T-helper 1 cell treated with Interleukin-12 subunit alpha and Interleukin-12 subunit beta and Interleukin-4 antibody, amounts not matched to agents 30 μg/mL and 1 μg/mL, for 36 hours (primary cell): ENCODE data around the gene SORL1-AS1.
A peak's percentile ranks its signal among the peaks of the same experiment; 100 is the strongest.

Experiments used
- H3K27ac Mint-ChIP-seq: one replicate; pipeline ENCODE4 v1.8.0; 2021; ENCODE audit warnings: mild to moderate bottlenecking, mixed read lengths
- H3K27me3 Mint-ChIP-seq: one replicate; pipeline ENCODE4 v1.8.0; 2021; ENCODE audit warnings: low read depth, mixed read lengths
- H3K36me3 Mint-ChIP-seq: one replicate; pipeline ENCODE4 v1.8.0; 2021; ENCODE audit warnings: low read depth, mixed read lengths
- H3K4me1 Mint-ChIP-seq: one replicate; pipeline ENCODE4 v1.8.0; 2021; ENCODE audit warnings: low read depth, mixed read lengths
- H3K4me3 Mint-ChIP-seq: one replicate; pipeline ENCODE4 v1.8.0; 2021; ENCODE audit warnings: mild to moderate bottlenecking, moderate library complexity, mixed read lengths
- H3K9me3 Mint-ChIP-seq: one replicate; pipeline ENCODE4 v1.8.0; 2021; ENCODE audit warnings: mixed read lengths

Gene SORL1-AS1

GRCh38 chr11:121452609-121453150 is at the start of gene SORL1-AS1:
TSS of gene SORL1-AS1 (minus strand) at chr11:121452967.
- H3K4me3 Mint-ChIP-seq = peak within 1 kb of the TSS; percentile 91
- peak within 1 kb of the TSS; percentile 94 for H3K27ac Mint-ChIP-seq
- no peaks in the 10 kb centered on the region for H3K9me3 Mint-ChIP-seq
- no peaks in the 10 kb centered on the region for H3K27me3 Mint-ChIP-seq
- H3K36me3 Mint-ChIP-seq = peaks cover 48% of the 10 kb centered on the region
- H3K4me1 Mint-ChIP-seq = peaks cover 78% of the 10 kb centered on the region

GRCh38 chr11:121500717-121501116 is 48.0 kb upstream of the SORL1-AS1 start:
- Mint-ChIP-seq H3K27me3 (no peaks in the 10 kb centered on the region), H3K4me1 (peaks cover 11% of the 10 kb centered on the region), H3K4me3 (no peak overlapping the region), H3K9me3 (peaks cover 17% of the 10 kb centered on the region), H3K27ac (no peak overlapping the region), H3K36me3 (peaks cover 72% of the 10 kb centered on the region)

- peaks cover 72% of the 10 kb centered on the region for H3K36me3 Mint-ChIP-seq
- peaks cover 16% of the 10 kb centered on the region for H3K4me1 Mint-ChIP-seq
- H3K9me3 Mint-ChIP-seq = peaks cover 12% of the 10 kb centered on the region
- H3K27ac Mint-ChIP-seq = no peak overlapping the region
- no peaks in the 10 kb centered on the region for H3K27me3 Mint-ChIP-seq
- H3K4me3 Mint-ChIP-seq = no peak overlapping the region
Measured at GRCh38 chr11:121500275-121500674, 47.5 kb upstream of the SORL1-AS1 start.

GRCh38 chr11:121499405-121499804 is 46.6 kb upstream of the SORL1-AS1 start:
- peaks cover 66% of the 10 kb centered on the region for H3K36me3 Mint-ChIP-seq
- H3K27ac Mint-ChIP-seq = peak overlapping the region; percentile 52
- H3K4me3 Mint-ChIP-seq = no peak overlapping the region
- no peaks in the 10 kb centered on the region for H3K27me3 Mint-ChIP-seq
- peaks cover 22% of the 10 kb centered on the region for H3K4me1 Mint-ChIP-seq
- H3K9me3 Mint-ChIP-seq = peaks cover 4% of the 10 kb centered on the region

- H3K27ac Mint-ChIP-seq = no peak overlapping the region
- peaks cover 66% of the 10 kb centered on the region for H3K36me3 Mint-ChIP-seq
Measured at GRCh38 chr11:121497176-121497998, 44.6 kb upstream of the SORL1-AS1 start.

GRCh38 chr11:121494355-121495099 is 41.8 kb upstream of the SORL1-AS1 start:
- Mint-ChIP-seq H3K9me3 (no peaks in the 10 kb centered on the region), H3K27ac (no peak overlapping the region), H3K27me3 (no peaks in the 10 kb centered on the region), H3K36me3 (peaks cover 68% of the 10 kb centered on the region), H3K4me3 (peak overlapping the region; percentile 11), H3K4me1 (peaks cover 32% of the 10 kb centered on the region)

More at GRCh38 chr11:121497176-121497998, 44.6 kb upstream of the SORL1-AS1 start:
- H3K4me1 Mint-ChIP-seq = peaks cover 29% of the 10 kb centered on the region
- peaks cover 4% of the 10 kb centered on the region for H3K9me3 Mint-ChIP-seq
- no peaks in the 10 kb centered on the region for H3K27me3 Mint-ChIP-seq
- no peak overlapping the region for H3K4me3 Mint-ChIP-seq

GRCh38 chr11:121489823-121490222 is 37.1 kb upstream of the SORL1-AS1 start:
- Mint-ChIP-seq H3K4me1 (peaks cover 23% of the 10 kb centered on the region), H3K27me3 (no peaks in the 10 kb centered on the region), H3K36me3 (peaks cover 58% of the 10 kb centered on the region), H3K27ac (peak overlapping the region; percentile 26), H3K4me3 (no peak overlapping the region), H3K9me3 (no peaks in the 10 kb centered on the region)

GRCh38 chr11:121488641-121489040 is 35.9 kb upstream of the SORL1-AS1 start:
- H3K9me3 Mint-ChIP-seq = no peaks in the 10 kb centered on the region
- H3K27ac Mint-ChIP-seq = peak overlapping the region; percentile 19
- peaks cover 64% of the 10 kb centered on the region for H3K36me3 Mint-ChIP-seq
- H3K27me3 Mint-ChIP-seq = no peaks in the 10 kb centered on the region
- H3K4me3 Mint-ChIP-seq = no peak overlapping the region
- H3K4me1 Mint-ChIP-seq = peaks cover 24% of the 10 kb centered on the region

- Mint-ChIP-seq H3K4me3 (no peak overlapping the region), H3K9me3 (no peaks in the 10 kb centered on the region), H3K36me3 (peaks cover 64% of the 10 kb centered on the region), H3K27me3 (no peaks in the 10 kb centered on the region), H3K27ac (no peak overlapping the region), H3K4me1 (peaks cover 26% of the 10 kb centered on the region)
Measured at GRCh38 chr11:121488170-121488569, 35.4 kb upstream of the SORL1-AS1 start.

GRCh38 chr11:121487191-121487590 is 34.4 kb upstream of the SORL1-AS1 start:
- Mint-ChIP-seq H3K36me3 (peaks cover 60% of the 10 kb centered on the region), H3K27ac (no peak overlapping the region), H3K4me3 (no peak overlapping the region), H3K27me3 (no peaks in the 10 kb centered on the region), H3K9me3 (no peaks in the 10 kb centered on the region), H3K4me1 (peaks cover 34% of the 10 kb centered on the region)

- H3K36me3 Mint-ChIP-seq = peaks cover 53% of the 10 kb centered on the region
- no peak overlapping the region for H3K4me3 Mint-ChIP-seq
- no peaks in the 10 kb centered on the region for H3K27me3 Mint-ChIP-seq
- no peaks in the 10 kb centered on the region for H3K9me3 Mint-ChIP-seq
- H3K4me1 Mint-ChIP-seq = peaks cover 38% of the 10 kb centered on the region
- no peak overlapping the region for H3K27ac Mint-ChIP-seq
Measured at GRCh38 chr11:121486054-121486453, 33.3 kb upstream of the SORL1-AS1 start.

GRCh38 chr11:121485216-121485615 is 32.4 kb upstream of the SORL1-AS1 start:
- no peak overlapping the region for H3K4me3 Mint-ChIP-seq
- H3K27me3 Mint-ChIP-seq = no peaks in the 10 kb centered on the region
- H3K9me3 Mint-ChIP-seq = no peaks in the 10 kb centered on the region
- H3K36me3 Mint-ChIP-seq = peaks cover 48% of the 10 kb centered on the region
- H3K4me1 Mint-ChIP-seq = peaks cover 38% of the 10 kb centered on the region
- peak overlapping the region; percentile 33 for H3K27ac Mint-ChIP-seq

- peaks cover 42% of the 10 kb centered on the region for H3K36me3 Mint-ChIP-seq
Measured at GRCh38 chr11:121483805-121484480, 31.2 kb upstream of the SORL1-AS1 start.

More at GRCh38 chr11:121483805-121484480, 31.2 kb upstream of the SORL1-AS1 start:
- Mint-ChIP-seq H3K9me3 (no peaks in the 10 kb centered on the region), H3K4me3 (no peak overlapping the region), H3K4me1 (peaks cover 36% of the 10 kb centered on the region), H3K27me3 (no peaks in the 10 kb centered on the region), H3K27ac (peak overlapping the region; percentile 26)
